Activated naive CD4-positive, alpha-beta T cell treated with anti-CD3 and anti-CD28 coated beads, Interleukin-2, amount 50 U/mL, for 24 hours (primary cell): Measurements from ENCODE around the gene PHKA2.

ENCODE experiments used
- H3K27ac Mint-ChIP-seq: one replicate; pipeline ENCODE4 v1.8.0; 2021; ENCODE audit warnings: mild to moderate bottlenecking, mixed read lengths
- H3K27me3 Mint-ChIP-seq: one replicate; pipeline ENCODE4 v1.8.0; 2021; ENCODE audit warnings: mixed read lengths
- H3K36me3 Mint-ChIP-seq: one replicate; pipeline ENCODE4 v1.8.0; 2021; ENCODE audit warnings: mixed read lengths
- H3K4me1 Mint-ChIP-seq: one replicate; pipeline ENCODE4 v1.8.0; 2021; ENCODE audit warnings: mixed read lengths
- H3K4me3 Mint-ChIP-seq: one replicate; pipeline ENCODE4 v1.8.0; 2021; ENCODE audit warnings: mild to moderate bottlenecking, mixed read lengths
- H3K9me3 Mint-ChIP-seq: one replicate; pipeline ENCODE4 v1.8.0; 2021; ENCODE audit warnings: mixed read lengths

PHKA2 gene

DNA sequence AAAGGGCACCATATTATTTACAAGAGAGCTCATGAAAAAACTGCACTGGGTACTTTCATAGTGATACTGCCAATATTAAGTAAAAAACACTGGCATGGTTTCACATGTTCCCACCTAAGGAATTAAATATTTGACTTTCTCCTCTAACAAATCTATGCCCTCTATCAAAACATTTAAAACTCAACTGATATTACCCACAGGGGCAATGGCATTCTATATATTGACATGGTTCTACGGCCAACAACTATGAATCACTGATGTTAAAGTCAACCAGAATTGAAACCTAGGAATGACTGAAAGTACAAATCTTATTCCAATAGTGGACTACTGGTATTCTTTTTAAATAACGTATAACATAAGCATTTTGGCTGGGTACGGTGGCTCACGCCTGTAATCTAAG is 28.2 kb downstream of the PHKA2 start:
- Mint-ChIP-seq H3K27me3 (no peaks in the 10 kb centered on the region), H3K4me1 (peaks cover 20% of the 10 kb centered on the region), H3K27ac (no peak overlapping the region), H3K4me3 (no peak overlapping the region), H3K9me3 (no peaks in the 10 kb centered on the region), H3K36me3 (peaks cover 2% of the 10 kb centered on the region)

- Mint-ChIP-seq H3K9me3 (no peaks in the 10 kb centered on the region), H3K27ac (no peak overlapping the region), H3K27me3 (no peaks in the 10 kb centered on the region), H3K4me1 (peaks cover 5% of the 10 kb centered on the region), H3K36me3 (peaks cover 6% of the 10 kb centered on the region), H3K4me3 (no peak overlapping the region)
These were observed 32.9 kb downstream of the PHKA2 start for GRCh38 chrX:18951032-18951431.

DNA sequence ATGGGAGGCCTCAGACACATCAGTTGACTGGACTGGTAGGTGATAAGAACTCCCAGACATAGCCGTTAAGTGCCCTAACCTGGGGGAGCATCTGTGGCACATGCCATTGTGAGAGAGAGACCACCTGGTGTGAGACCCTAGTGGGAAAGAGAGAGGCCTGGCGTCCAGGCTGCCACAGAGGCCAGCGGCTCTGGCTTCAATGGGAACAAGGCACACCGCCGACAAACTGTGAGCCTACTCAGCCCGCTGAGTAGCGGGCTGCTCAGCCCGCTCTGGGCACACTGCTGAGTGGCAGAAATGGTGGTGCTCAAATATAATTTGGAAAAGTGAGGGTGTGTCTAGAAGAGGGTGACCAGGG is 34.0 kb downstream of the PHKA2 start:
- Mint-ChIP-seq H3K9me3 (no peaks in the 10 kb centered on the region), H3K4me1 (peaks cover under 1% of the 10 kb centered on the region), H3K4me3 (no peak overlapping the region), H3K36me3 (peaks cover 6% of the 10 kb centered on the region), H3K27me3 (no peaks in the 10 kb centered on the region), H3K27ac (no peak overlapping the region)

- no peaks in the 10 kb centered on the region for H3K4me1 Mint-ChIP-seq
- H3K9me3 Mint-ChIP-seq: no peaks in the 10 kb centered on the region
- no peaks in the 10 kb centered on the region for H3K27me3 Mint-ChIP-seq
- no peak overlapping the region for H3K4me3 Mint-ChIP-seq
- H3K36me3 Mint-ChIP-seq: peaks cover 6% of the 10 kb centered on the region
- H3K27ac Mint-ChIP-seq: no peak overlapping the region
These were observed 34.5 kb downstream of the PHKA2 start for GRCh38 chrX:18949291-18949943.

DNA sequence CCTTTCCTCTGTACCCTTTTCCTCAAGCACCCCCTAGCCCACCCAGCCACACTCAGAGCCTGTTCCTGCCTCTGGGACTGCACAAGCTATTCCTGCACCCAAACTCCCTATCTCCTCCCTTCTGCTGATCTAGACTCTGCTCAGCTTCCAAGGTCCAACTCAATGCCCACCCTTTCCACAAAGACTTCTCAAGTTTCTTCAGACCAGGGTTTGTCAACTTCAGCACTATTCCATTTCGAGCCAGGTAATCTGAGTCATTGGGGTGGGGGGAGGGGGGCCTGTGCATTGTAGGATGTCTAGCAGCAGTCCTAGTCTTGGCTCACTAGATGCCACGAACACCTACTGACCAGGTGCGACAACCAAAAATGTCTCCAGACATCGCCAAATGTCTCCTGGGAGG is 37.3 kb downstream of the PHKA2 start:
- no peaks in the 10 kb centered on the region for H3K27me3 Mint-ChIP-seq
- H3K27ac Mint-ChIP-seq: no peak overlapping the region
- H3K4me1 Mint-ChIP-seq: no peaks in the 10 kb centered on the region
- peaks cover 11% of the 10 kb centered on the region for H3K36me3 Mint-ChIP-seq
- H3K4me3 Mint-ChIP-seq: no peak overlapping the region
- no peaks in the 10 kb centered on the region for H3K9me3 Mint-ChIP-seq

DNA sequence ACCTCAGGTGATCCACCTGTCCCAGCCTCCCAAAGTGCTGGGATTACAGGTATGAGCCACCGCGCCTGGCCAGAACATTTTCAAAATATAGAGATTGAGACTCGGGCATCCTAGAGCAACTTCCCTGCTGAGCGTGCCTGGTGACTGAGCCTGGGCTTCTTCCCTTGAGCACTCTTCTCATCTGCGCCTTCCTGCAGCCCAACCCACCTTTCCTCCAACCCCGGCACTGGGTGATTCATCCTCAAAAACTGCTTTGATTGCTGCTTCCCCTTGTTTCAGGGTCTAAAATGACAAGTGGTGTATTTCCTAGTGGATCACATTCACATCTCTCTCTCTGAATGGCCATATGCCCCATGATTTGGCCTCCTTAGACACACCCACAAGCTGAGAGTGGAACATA is 37.8 kb downstream of the PHKA2 start:
- Mint-ChIP-seq H3K9me3 (no peaks in the 10 kb centered on the region), H3K4me3 (no peak overlapping the region), H3K36me3 (peaks cover 10% of the 10 kb centered on the region), H3K27ac (no peak overlapping the region), H3K27me3 (no peaks in the 10 kb centered on the region), H3K4me1 (no peaks in the 10 kb centered on the region)

GRCh38 chrX:18945483-18945882 is 38.4 kb downstream of the PHKA2 start:
- no peak overlapping the region for H3K4me3 Mint-ChIP-seq
- H3K27ac Mint-ChIP-seq: no peak overlapping the region
- no peaks in the 10 kb centered on the region for H3K4me1 Mint-ChIP-seq
- peaks cover 10% of the 10 kb centered on the region for H3K36me3 Mint-ChIP-seq
- no peaks in the 10 kb centered on the region for H3K27me3 Mint-ChIP-seq
- no peaks in the 10 kb centered on the region for H3K9me3 Mint-ChIP-seq

DNA sequence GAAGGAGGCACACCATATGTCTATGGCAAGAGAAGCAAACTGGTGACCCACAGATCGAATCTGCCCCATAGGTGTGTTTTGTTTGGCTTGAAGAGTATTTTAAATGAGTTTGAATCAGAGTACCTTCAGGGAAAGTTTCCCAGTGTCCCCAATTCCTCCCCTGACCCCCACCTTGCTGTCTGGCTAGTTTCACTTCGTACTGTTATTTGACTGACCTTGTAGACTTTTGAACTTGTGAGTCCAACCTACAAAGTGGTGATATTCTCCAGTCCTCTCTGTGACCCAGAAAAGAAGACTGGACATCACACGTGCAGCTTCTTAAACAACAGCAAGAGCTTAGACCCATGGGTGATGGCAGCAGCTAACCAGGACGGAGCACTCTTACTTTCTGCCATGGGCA is 39.4 kb downstream of the PHKA2 start:
- H3K9me3 Mint-ChIP-seq: no peaks in the 10 kb centered on the region
- H3K4me3 Mint-ChIP-seq: no peak overlapping the region
- H3K27ac Mint-ChIP-seq: no peak overlapping the region
- peaks cover 10% of the 10 kb centered on the region for H3K36me3 Mint-ChIP-seq
- no peaks in the 10 kb centered on the region for H3K27me3 Mint-ChIP-seq
- H3K4me1 Mint-ChIP-seq: no peaks in the 10 kb centered on the region

GRCh38 chrX:18941896-18942295 is 42.0 kb downstream of the PHKA2 start:
- Mint-ChIP-seq H3K4me3 (no peak overlapping the region), H3K4me1 (no peaks in the 10 kb centered on the region), H3K27me3 (no peaks in the 10 kb centered on the region), H3K36me3 (peaks cover 7% of the 10 kb centered on the region), H3K27ac (no peak overlapping the region), H3K9me3 (no peaks in the 10 kb centered on the region)

DNA sequence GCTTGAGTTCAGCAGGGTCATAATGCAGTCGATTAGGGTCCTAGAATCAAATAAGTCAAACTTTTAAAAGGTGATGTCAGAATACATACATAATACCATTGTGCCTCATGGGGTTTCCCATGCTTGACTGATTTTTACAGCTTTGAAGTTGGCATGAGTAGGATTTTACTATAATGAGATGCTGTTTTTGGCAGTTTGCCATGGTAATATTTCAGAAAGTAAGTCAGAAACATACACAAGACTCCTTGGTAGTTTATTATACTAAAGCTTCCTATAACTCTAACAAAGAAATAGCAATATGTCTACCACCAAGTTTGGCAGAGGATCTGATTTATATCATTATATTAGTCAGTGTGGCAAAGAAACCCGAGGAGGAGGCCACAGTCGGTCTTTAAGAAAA is 45.2 kb downstream of the PHKA2 start:
- Mint-ChIP-seq H3K36me3 (peaks cover 7% of the 10 kb centered on the region), H3K27me3 (no peaks in the 10 kb centered on the region)

GRCh38 chrX:18937173-18937572 is 46.7 kb downstream of the PHKA2 start:
- H3K4me3 Mint-ChIP-seq: no peak overlapping the region
- H3K36me3 Mint-ChIP-seq: peaks cover 3% of the 10 kb centered on the region
- no peaks in the 10 kb centered on the region for H3K9me3 Mint-ChIP-seq
- no peaks in the 10 kb centered on the region for H3K27me3 Mint-ChIP-seq
- H3K4me1 Mint-ChIP-seq: no peaks in the 10 kb centered on the region
- no peak overlapping the region for H3K27ac Mint-ChIP-seq

More for the DNA sequence above, 45.2 kb downstream of the PHKA2 start:
- Mint-ChIP-seq H3K4me3 (no peak overlapping the region), H3K4me1 (no peaks in the 10 kb centered on the region), H3K27ac (no peak overlapping the region), H3K9me3 (no peaks in the 10 kb centered on the region)

DNA sequence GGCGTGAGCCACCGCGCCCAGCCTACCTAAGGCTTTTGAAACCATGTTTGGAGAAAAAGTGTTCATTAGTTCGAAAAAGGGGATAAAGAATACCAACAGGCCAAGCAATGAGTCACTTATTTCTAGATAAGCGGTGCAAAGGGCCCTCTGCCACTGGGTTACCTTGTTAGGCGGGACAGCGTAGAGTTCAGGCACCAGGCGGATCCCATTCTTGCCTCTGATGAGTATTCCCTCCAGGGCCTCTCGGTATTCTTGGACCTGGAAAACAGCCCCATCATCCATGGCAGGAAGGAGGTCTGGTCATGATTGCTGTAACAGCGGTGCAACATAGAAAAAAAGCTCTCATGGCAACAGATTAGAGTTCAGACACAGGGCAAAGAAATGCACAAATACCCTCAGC is 48.0 kb downstream of the PHKA2 start:
- H3K4me3 Mint-ChIP-seq: no peak overlapping the region
- H3K4me1 Mint-ChIP-seq: no peaks in the 10 kb centered on the region
- H3K36me3 Mint-ChIP-seq: no peaks in the 10 kb centered on the region
- no peaks in the 10 kb centered on the region for H3K9me3 Mint-ChIP-seq
- H3K27me3 Mint-ChIP-seq: no peaks in the 10 kb centered on the region
- no peak overlapping the region for H3K27ac Mint-ChIP-seq

DNA sequence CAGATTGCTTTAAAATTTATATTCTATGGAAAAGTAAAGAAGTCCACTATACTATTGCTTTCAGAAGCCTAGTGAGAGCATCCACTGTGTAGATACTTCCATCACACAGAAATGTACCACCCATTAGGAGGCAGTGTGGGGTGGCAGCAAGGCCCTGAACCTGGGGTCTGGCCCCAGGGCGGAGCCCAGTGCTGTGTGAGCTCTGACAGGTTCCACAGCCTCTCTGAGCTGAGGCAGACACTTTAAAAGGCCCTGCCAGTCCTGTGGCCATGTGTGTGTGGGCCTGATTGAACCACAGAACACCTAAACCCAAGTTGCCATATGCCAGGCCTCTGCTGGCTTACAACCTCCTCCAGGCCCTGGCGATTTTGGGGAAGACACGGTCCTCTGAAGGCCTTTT is 49.2 kb downstream of the PHKA2 start:
- no peaks in the 10 kb centered on the region for H3K9me3 Mint-ChIP-seq

GRCh38 chrX:18933617-18934016 is 50.3 kb downstream of the PHKA2 start:
- Mint-ChIP-seq H3K9me3 (no peaks in the 10 kb centered on the region), H3K27me3 (no peaks in the 10 kb centered on the region), H3K27ac (no peak overlapping the region), H3K36me3 (no peaks in the 10 kb centered on the region), H3K4me3 (no peak overlapping the region), H3K4me1 (no peaks in the 10 kb centered on the region)

More for the DNA sequence above, 49.2 kb downstream of the PHKA2 start:
- Mint-ChIP-seq H3K27ac (no peak overlapping the region), H3K27me3 (no peaks in the 10 kb centered on the region), H3K4me1 (no peaks in the 10 kb centered on the region), H3K4me3 (no peak overlapping the region), H3K36me3 (no peaks in the 10 kb centered on the region)

DNA sequence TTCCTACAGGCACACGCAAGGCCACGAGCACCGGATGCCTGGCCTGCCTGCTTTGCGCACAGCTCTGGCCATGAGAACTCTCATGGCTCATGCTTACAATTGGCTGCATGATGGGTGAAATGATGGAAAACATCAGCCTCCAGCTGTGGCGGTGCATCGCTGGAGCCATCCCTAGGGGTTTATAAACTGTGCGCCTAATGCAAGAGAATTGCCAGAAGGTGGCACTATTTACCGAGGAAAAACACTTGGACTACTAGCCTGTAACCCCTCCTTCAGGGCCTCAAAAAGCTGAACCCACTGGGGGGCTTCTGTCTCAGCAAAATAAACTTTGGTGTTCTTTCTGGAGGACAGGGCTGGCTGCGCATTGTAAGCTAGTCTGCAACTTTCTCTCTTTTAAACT is 51.9 kb downstream of the PHKA2 start:
- Mint-ChIP-seq H3K36me3 (peaks cover 3% of the 10 kb centered on the region), H3K9me3 (no peaks in the 10 kb centered on the region)

DNA sequence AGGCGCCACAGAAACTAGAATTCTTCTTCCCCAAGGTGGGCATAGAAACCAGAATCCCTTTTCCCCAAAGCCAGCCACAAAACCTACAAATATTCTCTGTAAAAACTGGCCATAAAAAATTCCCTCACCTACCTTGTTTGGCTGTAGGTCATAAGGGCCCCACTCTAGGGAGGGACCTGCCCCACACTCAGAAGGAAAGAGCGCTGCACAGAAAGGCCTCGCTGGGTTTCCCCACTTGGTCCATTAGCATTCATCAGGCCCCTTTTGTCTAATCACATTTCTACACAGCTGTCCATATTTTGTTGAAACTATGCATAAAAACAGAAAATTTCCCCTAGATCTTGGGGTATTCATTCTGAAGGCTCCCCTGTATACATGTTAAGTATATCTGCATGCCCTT is 54.1 kb downstream of the PHKA2 start:
- H3K36me3 Mint-ChIP-seq: peaks cover 3% of the 10 kb centered on the region
- no peak overlapping the region for H3K27ac Mint-ChIP-seq

More for the DNA sequence above, 51.9 kb downstream of the PHKA2 start:
- H3K27me3 Mint-ChIP-seq: no peaks in the 10 kb centered on the region
- no peak overlapping the region for H3K4me3 Mint-ChIP-seq
- no peak overlapping the region for H3K27ac Mint-ChIP-seq
- no peaks in the 10 kb centered on the region for H3K4me1 Mint-ChIP-seq

GRCh38 chrX:18927558-18927957 is 56.4 kb downstream of the PHKA2 start:
- Mint-ChIP-seq H3K4me1 (no peaks in the 10 kb centered on the region), H3K9me3 (no peaks in the 10 kb centered on the region), H3K27me3 (no peaks in the 10 kb centered on the region), H3K4me3 (no peak overlapping the region), H3K36me3 (peaks cover 3% of the 10 kb centered on the region), H3K27ac (no peak overlapping the region)

More for the DNA sequence above, 54.1 kb downstream of the PHKA2 start:
- Mint-ChIP-seq H3K4me1 (no peaks in the 10 kb centered on the region), H3K27me3 (no peaks in the 10 kb centered on the region), H3K9me3 (no peaks in the 10 kb centered on the region), H3K4me3 (no peak overlapping the region)
